CD4-positive, alpha-beta T cell treated with Interleukin-4 for 4 hours (primary cell): ENCODE data around the gene MFRP.

Experiments
- DNase-seq: peaks from one replicate; pipeline ENCODE4 v3.0.0-alpha.2; 2020

Gene MFRP

DNA sequence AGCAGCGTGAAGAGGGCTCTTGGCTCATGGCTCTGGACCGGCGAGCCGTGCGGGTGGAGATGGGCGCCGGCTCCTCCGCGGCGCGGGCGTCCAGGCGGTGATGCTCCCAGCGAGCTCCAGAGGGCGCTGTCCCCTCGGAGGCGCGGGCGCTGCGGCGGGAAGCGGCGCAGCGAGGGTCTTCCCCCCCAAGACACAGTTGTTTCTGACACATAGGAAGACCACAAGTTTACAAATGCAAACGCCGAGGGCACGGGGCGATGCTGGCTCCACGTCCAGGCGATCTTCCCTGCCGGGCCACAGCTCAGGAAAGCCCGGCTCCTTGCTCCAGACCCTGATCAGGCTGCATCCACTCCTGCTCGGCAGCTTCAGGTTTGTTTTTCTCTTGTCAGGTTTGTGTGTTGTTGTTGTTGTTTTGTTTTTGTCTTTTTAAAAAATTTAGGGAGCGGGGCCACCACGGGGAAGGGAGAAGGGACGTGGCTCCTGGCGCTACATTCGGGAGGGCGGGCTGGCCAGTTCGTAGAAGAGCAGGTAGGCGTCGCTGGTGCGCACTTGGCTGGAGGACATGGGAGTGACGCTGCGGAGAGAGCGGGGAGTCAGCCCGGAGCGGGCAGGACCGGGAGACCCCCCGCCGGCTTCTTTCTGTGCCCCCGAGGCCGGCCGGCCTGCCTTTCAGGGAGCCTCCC lies 10.0 kb upstream of the MFRP start:
- peak; percentile 56 for DNase-seq

DNA sequence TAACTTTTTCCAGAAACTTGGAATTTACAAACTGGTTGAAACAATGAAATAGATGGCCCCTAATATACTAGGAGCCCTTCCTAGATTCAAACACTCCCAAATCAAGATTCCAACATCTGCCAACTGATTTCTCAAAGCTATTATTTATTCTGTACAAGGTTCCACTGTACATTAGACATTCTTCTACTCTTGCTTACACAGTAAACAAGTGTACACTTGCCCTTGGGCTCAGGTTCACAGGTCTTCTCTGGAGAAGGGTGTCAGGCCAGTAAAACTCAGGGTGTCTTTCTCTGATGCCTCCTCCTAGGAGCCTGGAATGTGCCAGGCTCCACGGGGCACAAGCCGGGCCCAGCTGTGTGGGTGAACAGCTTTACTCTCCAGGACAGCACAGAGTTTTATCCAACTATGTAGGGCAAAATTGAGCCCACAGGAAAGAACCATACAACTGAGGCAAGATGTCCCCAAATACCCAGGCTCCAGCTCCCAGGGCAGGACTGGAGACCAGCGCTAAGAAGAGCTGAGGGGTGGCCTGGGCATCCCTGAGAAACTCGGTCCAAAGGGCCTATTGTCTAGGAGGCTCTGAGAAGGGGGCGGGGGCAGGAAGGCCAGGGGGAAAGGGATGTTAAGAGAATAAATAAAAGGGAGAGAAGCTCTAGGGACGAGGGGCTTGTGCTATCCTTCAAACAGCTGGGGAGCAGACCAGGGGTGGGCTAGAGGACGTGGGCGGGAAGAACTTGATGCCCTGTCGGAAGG lies 8.8 kb upstream of the MFRP start:
- no peak for DNase-seq

DNA sequence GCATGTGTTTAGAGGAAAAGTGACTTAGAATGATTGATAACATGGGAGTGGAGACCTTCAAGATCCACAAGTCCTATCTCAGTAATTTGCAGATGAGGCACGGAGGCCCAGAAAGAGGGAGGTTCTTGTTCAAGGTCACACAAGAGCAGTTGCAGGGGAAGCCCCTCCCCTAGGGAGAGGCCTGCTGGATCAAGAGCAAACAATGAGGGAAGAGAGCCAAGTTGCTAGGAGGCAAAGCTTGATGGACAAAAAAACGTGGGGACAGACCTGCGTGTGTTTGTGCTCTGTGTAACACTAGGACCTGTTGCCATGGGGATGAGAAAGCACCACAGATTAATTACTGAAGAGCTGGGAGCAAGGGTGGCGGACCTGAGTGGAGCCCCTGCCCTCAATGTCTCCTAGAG lies 6.4 kb upstream of the MFRP start:
- no peak for DNase-seq

DNA sequence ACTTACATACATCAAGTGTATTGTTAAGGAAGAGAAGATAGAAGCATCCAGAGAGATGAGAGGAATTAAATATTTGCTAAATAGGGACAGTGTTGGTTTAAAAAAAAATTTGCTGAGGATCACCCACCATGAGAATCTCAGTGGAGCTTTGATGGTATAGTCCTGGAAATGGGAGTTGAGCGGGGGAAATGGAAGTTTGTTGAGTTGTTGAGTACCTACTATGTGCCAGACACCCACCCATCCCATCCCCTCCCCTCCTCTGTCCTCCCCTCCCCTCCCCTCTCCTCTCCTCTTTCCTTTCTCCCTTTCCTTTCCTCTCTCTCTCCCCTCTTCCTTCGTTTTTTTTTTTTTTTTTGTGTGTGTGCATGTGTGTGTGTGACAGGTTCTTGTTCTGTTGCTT lies 4.7 kb upstream of the MFRP start:
- no peak for DNase-seq

DNA sequence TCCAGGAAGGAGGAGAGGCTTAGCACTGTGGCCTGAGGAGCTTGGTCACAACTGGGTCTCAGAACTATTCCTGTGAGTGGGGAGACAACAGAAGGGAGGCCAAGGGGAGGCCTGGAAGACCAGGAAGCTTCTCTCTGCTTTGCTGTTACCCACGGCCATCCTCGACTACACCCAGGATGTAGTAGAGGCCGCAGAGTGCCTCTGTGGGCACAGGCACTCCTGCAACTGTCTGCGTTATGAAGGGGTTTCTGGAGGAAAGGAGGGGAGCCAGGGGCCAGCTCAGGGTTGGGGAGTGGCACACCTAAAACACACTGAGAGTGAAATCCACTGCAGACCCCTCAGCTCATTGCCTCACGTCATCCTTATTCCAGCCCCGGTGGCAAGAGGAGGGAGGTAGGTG lies 3.8 kb upstream of the MFRP start:
- DNase-seq = no peak

DNA sequence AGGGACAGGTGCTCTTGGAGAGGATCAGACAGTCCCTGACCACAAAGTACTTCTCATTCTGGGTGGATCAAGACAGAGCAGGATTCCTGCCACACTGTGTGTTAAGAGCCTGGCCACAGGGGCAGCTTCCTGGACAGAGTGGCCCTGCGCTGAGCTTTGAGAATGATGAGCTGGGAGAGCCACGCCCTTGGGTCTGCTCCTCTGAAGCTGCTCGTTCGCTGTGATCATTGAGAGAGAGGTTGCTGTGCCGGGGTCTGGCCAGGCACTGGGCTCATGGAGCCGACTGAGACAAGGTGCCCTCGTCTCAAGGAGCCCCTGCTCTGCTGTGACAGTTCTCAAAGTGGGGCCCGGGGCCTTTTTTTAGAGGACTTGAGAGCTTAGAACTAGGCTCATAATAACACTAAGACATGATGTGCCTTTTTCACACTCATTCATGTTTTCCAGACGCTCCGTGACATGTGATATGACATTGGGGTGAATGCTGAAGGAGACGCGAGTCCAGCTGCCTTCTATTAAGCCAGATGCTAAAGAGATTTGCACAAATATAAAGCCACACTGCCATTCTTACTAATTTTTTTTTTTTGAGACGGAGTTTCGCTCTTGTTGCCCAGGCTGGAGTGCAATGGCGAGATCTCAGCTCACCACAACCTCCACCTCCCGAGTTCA lies 1.6 kb upstream of the MFRP start:
- DNase-seq = no peak

DNA sequence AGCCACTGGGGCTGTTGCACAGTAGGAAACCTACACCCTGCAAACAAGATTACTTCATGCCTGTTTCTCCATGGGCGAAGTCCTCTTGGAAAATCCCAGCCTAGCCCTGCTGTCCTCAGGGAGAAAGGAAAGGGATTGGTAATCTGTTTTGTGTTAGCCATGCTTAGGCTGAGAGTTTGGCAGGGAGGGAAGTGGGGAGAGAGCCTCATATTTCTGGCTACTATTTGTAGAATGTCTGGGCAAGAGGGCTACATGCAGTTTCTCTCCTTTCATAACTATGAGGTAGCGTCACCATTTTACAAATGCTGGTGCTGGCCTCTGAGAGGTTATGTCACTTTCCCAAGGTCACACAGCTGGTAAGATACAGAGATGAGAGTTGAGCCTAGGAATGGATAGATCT lies 737 bp upstream of the MFRP start:
- DNase-seq = no peak

DNA sequence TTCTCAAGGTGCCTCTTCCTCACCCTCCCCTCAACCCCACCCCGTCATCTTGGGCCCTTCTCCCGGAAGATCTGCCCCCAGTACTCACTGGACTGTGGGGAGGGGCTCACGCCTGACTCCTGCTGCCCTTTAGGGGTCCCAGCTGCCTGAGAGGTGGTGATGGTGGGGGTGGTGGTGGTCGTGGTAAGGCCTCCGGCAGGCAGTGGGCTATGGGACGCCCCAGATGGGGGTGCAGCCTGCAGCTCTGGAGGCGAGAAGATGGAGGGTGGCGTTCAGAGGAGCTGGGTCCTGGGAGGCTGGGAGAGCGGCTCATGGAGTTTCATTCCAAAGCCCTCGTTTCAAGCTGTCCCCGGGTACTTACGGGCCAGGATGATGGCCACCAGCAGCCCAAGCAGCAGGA lies 820 bp downstream of the MFRP start:
- DNase-seq = no peak

DNA sequence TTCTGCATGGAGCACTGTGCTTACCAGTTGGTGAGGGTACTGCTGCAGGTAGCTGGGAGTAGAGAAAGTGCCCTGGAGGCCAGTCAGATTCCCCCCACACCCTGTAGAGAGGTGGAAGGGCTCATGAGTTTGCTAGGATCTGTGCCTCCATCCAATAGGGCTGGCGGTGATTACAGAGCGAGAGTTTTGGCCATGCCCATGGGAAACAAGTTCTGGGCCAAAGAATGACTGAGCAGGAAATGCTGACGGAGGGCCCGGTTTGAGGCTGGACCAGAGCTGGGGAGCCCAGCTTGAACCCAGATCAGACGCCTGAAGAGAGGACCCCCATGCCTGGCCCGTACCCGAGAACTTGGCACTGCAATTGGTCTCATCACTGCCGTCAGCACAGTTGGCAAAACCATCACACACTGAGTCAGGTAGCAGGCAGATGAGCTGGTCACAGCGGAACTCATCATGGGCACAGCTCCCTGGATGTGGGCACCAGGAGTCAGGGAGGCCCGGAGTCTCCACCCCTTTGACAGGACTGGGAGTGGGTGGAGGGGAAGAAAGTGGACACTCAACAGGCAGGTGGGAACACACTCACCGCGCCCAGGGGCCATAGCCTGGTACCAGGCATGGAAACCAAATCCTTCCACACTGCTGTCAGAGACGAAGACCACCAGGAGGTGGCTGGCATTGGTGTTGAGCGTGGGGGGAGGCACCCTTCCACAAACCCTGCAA lies 2.1 kb downstream of the MFRP start:
- DNase-seq = no peak

DNA sequence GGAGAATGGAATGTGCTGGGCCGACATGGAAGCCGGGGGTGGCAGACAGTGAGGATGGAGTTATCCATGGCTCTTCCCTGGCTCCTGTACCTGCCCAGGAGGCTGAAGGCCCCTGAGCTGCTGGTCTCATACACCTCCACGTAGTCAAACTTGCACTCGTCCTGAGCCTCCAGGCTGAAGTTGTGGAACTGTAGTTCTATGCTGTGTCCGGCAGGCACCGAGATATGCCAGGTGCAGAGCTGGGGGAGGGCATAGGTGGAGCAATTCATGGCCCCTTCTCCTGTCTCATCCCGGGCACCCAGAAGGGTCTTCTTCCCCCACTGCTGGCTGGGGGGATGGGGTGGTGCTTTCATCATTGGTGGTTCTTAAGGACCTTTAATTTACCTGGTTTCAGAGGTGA lies 2.8 kb downstream of the MFRP start:
- no peak for DNase-seq

DNA sequence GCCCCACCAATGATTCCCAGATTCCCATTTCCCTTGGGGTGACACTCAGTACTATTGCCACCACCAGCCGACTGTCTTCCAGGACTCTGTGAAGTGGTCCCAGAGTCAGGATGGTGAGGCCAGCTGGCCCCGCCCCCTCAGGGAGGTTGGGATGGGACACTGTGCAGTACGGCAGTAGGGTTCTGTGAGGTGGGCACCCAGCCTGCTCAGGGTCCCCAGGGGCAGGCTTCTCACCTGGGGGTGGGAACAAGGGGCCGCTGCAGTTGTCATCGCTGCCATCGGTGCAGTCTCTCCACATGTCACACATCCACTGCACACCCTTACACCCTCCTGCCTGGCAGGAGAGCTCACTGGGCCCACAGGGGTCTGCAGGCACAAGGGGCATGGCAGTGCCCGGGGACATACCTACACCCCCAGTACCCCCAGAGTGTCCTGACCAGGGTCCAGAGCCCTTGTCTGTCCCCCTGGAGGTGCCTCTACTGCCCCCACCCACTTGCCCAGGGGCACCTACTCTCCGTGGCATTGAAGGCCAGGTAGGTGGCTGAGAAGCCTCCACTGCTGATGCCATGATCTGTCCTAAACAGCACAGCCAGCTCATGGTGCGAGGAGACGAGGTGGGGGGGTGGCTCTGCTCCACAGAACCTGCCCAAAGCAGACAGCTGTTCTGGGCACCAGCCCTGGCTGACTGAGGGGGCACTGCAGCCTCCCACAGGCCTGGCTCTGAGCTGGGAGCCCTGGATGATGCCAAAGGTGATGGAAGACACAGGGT lies 4.0 kb downstream of the MFRP start:
- no peak for DNase-seq

DNA sequence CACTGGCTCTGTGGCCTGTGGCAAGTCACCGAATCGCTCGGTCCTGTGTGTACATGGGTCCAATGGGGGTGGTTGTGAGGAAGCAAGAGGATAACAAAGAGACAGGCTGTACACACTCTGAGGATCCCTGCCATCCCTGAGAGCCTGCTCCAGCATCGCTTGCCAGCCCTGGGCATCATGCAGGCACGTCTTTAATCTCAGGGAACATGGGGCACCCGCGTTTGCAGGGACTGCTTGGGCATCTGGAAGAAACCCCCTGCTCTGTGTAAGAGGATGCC lies 4.5 kb downstream of the MFRP start:
- no peak for DNase-seq

DNA sequence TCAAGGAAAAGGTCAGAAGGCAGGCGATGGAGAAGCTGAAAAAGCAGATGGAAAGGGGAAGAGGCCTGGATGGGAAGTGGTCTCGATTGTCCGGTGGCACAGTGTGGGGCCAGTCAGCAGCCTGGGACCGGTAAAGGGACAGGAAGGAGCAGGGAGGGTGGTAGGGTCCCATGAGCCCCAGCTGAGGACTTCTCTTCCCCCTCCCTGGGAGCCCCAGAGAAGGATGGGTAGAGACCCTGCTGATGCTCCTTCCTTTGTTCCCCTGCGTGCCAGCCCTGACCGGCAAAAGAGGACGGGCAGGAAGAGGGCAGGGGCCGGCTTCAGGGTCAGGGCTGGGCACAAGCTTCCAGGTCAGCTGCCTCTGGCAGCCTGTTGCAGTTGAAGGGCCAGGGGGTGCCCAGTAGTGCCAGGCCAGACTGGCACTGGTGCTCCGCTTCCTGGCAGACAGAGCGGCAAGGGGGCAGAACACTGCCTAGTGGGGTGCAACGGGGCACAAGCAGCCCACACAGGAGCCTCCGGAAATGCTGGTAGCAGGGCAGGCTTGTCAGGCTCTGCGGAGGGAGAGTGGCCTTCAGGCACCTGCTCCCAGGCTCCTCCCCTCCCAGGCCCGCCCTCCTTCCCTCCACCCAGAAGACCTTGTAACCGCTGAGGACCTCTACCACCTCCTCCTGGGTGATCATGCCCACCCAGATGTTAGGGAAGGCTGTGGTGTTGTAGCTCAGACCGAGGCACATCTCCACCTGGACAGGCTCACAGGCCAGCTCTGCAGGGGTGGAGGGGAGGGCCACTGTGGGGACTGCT lies 5.1 kb downstream of the MFRP start:
- no peak for DNase-seq

DNA sequence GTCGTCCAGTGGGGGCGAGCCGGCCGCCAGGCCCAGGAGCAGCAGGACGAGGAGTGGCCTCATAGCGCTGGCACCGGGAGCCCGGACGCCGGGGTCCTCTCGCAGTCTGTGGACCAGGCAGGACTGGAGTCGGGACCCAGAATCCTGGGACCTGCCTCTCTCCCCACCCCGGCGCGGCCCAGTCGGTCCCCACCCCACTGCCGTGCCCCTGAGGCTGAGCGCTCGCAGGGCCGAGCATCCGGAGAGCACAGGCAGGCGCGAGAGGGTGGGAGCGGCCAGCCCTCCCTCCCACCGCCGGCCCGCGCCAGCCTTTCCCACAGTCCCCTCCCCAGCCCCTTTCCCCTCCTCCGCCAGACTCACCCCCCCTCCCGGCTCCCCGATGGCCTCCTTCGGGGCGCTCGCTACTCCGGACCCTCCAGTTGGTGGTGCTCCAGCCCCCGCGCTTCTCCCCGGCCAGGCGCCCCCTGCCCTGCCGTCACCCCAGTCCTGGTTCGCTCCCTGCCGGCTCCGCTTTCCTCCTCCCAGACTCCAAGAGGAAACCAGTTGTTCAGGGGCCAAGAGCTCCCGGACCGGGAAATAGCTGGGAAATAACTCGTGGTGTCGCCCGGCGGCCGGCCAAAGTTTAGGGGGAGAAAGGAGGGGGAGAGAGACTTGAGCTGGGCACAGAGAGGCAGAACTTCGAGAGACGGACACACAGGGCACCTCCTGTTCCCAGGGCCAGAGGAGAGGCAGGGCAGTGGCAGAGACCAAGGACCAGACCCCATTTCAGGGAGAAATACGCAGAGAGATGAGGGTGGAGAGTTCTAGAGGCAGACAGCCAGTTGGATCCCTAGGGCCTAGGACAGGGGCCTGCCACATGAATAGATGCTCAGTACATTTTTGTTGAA lies 5.9 kb downstream of the MFRP start, which contains the start of gene C1QTNF5:
TSS of gene C1QTNF5 (minus strand) at position 549 of the 887 bp plus-strand sequence. CDS start at position 63, 486 bp downstream.
- DNase-seq = no peak

DNA sequence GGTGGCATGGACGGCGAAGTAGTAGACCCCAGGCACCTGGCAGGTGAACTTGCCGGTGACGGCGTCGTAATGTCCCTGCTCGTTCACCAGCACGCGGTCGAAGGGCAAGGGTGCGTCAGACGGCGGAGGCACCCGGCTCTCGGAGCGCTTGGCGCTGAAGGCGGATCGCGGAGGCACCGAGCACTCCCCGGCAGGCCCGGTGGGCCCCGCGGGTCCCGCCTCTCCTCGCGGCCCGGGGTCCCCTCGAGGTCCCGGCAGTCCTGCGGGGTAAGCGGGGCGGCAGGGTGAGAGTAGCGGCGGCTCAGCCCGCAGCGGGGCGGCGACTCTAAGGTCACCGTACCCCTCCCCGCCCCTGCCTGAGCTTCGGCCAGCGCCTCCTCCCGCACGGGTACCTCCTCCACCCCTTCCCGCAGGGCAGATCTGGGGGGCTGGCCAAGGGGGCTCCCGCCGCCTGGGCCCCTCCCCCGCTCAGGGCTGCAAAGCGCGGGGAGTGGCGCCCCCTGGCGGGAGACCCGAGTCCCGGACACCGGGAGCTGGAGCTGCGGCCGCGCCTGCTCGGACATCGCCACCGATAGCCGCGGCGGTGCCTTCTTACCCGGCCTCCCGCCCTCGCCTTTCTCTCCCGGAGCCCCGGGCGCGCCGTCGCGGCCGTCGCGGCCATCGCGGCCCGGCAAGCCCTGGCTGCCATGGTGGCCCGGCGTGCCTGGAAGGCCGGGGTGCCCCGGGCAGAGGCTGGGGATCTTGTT lies 6.7 kb downstream of the MFRP start:
- no peak for DNase-seq

DNA sequence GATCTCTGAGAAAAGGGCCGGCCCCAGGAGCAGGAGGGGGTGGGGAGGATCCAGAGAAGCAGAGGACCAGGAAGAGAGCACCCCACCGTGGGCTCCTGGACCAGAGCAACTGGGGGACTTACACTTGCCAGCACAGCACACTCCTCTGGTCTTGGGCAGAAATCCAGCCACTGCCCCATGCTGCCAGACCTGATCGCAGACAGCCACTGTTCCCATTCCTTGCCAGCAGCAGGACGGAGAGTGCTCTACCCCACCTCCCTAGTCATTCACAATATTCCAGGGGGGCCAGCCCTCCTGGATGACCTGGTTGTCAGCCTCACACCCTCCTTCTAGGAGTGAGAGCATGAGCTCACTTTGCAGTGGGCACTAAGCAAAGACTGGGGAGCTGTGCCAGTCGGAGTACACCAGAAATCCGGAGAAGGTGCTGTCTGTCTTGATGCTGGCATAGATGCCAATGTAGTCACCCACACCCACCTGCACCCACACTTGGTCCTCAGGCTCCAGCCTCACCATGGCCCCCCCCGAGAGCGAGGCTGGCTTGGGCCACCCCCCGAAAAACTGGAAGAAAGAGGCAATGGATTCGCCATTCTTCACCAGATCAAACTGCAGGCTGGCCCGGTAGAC lies 7.4 kb downstream of the MFRP start:
- no peak for DNase-seq

DNA sequence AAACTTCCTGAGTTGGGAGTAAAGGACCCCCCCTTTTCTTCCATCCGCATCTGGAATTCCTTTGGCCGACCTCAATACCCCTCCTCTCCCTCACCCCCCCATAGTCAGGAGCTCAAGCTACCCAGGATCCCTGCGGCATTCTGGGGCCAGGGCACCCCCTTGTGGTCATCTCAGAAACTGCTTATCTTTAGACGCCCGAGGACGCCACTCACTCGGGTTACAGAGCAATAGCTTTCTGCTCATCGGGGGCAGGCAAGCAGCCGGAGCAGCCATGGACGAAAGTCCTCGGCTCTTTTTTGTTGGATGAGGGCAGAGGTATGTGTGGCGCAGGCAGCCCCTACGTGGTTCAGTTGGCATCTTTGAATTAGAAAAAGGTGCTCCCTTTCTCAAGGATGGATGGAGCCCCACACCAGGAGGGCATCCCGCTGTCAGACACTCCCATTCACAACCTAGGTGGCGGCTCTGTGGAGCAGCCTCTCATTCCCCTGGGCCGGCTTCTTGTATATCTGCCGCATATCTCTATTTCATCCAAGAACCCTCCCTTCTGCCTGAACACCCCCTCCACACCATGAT lies 8.1 kb downstream of the MFRP start:
- DNase-seq = peak; percentile 64

DNA sequence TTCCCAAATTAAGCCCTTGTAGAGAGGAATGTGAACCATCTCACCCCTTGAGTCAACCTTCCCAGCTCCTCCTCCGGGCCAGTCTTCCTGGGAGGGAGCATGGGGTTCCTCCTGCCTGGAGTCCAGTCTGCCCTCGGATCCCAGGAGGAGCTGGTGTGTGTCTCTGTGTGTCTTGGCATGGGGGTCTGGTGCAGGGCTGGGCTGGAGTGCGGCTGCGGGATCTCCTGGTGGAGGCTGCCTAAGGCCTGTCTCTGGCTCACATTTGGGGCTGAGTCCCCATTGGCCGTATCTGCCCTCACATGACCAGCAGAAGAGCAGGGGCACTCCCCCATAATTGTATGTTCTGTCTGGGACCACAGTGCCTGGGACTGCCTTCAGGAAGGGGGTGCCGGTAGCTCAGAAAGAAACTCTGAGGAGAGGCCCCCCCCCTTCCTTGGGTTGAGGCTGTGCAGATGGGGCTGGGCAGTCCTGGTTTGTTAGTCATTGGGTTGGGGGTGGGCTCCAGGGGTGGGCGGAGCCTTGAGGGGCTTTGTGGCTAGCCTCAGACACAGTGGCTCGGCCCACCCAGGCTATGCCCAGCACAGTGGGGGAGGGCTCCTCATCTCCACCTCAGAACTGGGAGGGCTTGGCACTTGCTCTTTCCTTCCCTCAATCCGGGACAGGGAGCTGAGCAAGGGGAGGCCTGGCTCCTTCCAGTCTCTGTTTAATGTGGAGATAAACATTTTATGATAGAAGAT lies 8.8 kb downstream of the MFRP start:
- no peak for DNase-seq
